DND-41 (cell line): ENCODE results near the gene DLG2.

Experiments used
- CTCF ChIP-seq: IDR thresholded peaks from 2 replicates; pipeline ENCODE4 v1.5.1; 2012; ENCODE audit warnings: borderline replicate concordance, low read length, moderate library complexity, mild to moderate bottlenecking; ENCODE audit not compliant: poor library complexity, severe bottlenecking; ENCODE audit errors: extremely low read depth
- EZH2 ChIP-seq: IDR thresholded peaks from 3 replicates; pipeline ENCODE4 v1.6.1; 2012; ENCODE audit warnings: borderline replicate concordance, low read depth, mild to moderate bottlenecking, moderate library complexity, low read length, inconsistent platforms; ENCODE audit not compliant: severe bottlenecking

GRCh38 chr11:84855508-84856245 lies 771.5 kb downstream of the DLG2 start:
- TF ChIP-seq EZH2 (no peak), CTCF (no peak)
